Measurements from ENCODE around the gene GZMM. TPM values are rescaled to one million over a fixed set of nuclear protein-coding genes. Genes with fewer than 3 reads are reported as not detected.

Gene GZMM
- total and polyA plus RNA-seq, 7 donors: 0.49 to 11.2 TPM; not detected in 5

DNA sequence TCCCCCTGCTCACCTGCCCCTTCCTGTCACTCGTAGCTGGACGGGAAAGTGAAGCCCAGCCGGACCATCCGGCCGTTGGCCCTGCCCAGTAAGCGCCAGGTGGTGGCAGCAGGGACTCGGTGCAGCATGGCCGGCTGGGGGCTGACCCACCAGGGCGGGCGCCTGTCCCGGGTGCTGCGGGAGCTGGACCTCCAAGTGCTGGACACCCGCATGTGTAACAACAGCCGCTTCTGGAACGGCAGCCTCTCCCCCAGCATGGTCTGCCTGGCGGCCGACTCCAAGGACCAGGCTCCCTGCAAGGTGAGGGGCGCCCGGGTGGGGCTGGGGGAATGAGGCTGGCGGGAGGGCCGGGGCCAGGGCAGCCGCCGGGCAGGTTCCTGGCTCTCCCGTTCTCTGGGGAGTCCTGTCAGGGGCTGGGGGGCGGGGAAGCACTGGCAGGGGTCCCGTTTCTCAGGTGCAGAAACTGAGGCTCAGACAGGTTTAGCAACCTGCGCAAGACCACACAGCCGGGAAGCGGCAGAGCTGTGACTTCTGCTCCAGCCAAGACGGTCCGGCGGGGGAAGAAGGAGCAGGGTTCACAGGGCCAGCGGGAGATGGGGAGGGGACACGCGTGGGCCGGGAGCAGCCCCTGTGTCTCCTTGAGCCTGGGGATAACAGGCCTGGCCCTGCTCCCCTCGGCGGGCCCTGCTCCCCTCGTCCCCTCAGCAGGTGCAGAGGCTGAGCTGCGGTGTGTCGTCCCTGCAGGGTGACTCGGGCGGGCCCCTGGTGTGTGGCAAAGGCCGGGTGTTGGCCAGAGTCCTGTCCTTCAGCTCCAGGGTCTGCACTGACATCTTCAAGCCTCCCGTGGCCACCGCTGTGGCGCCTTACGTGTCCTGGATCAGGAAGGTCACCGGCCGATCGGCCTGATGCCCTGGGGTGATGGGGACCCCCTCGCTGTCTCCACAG is 5.3 kb downstream of the GZMM start:
- peaks cover 0 to 9% (median 0%) of the 10 kb centered on the region in 3 donors for H3K27me3 ChIP-seq
- H3K36me3 ChIP-seq: no peaks in the 10 kb centered on the region
- H3K9me3 ChIP-seq: no peaks in the 10 kb centered on the region
- H3K4me1 ChIP-seq: peaks cover 0 to 9% (median 7%) of the 10 kb centered on the region in 4 donors
- TF ChIP-seq, protein P1, sequence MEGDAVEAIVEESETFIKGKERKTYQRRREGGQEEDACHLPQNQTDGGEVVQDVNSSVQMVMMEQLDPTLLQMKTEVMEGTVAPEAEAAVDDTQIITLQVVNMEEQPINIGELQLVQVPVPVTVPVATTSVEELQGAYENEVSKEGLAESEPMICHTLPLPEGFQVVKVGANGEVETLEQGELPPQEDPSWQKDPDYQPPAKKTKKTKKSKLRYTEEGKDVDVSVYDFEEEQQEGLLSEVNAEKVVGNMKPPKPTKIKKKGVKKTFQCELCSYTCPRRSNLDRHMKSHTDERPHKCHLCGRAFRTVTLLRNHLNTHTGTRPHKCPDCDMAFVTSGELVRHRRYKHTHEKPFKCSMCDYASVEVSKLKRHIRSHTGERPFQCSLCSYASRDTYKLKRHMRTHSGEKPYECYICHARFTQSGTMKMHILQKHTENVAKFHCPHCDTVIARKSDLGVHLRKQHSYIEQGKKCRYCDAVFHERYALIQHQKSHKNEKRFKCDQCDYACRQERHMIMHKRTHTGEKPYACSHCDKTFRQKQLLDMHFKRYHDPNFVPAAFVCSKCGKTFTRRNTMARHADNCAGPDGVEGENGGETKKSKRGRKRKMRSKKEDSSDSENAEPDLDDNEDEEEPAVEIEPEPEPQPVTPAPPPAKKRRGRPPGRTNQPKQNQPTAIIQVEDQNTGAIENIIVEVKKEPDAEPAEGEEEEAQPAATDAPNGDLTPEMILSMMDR (IDR thresholded peaks at IDR 0.05): no peak
- TF ChIP-seq EP300 (IDR thresholded peaks at IDR 0.05) (no peak), POLR2A (IDR thresholded peaks at IDR 0.05) (no peak), POLR2AphosphoS5 (IDR thresholded peaks at IDR 0.05) (no peak)
- WGBS, 2 donors: 45 to 76% methylated on average over 52 of the region's 52 CpGs
- intact Hi-C loops (cut with DNase I): no loop called here
- DNase-seq: no peak
- no peak overlapping the region for H3K4me3 ChIP-seq
- no peak overlapping the region for H3K27ac ChIP-seq

DNA sequence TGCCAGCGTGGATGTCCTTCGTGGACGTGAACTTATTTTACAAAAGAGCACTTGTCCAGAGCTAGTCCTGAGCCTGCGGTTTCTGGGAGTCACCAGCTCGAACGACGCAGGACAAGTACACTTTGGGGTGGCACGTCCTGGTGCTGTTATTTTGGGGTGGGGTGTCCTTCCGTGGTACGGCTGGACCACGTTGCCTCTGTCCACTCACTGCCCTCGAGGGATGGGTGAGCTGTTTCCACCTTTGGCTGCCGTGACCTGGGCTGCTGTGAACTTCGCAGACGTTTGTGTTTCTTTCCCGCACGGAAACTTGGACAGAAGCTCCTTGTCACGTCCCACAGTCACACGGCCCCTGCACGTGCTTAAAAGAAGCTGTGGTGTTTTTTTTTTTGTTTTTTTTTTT is 11.0 kb downstream of the GZMM start:
- Histone ChIP-seq H3K27ac (no peak overlapping the region), H3K36me3 (no peaks in the 10 kb centered on the region), H3K27me3 (peaks cover 0 to 5% (median 0%) of the 10 kb centered on the region in 3 donors), H3K4me3 (no peak overlapping the region), H3K4me1 (peaks cover 0 to 21% (median 18%) of the 10 kb centered on the region in 4 donors), H3K9me3 (no peaks in the 10 kb centered on the region)
- intact Hi-C loops (cut with DNase I): no loop called here
- no peak for TF ChIP-seq POLR2A (IDR thresholded peaks at IDR 0.05)
- no peak for TF ChIP-seq EP300 (IDR thresholded peaks at IDR 0.05)
- TF ChIP-seq POLR2AphosphoS5 (IDR thresholded peaks at IDR 0.05): no peak
- TF ChIP-seq, protein P1 (IDR thresholded peaks at IDR 0.05): no peak
- DNase-seq: no peak
- WGBS, 2 donors: 62 to 84% methylated on average over 20 of the region's 20 CpGs

DNA sequence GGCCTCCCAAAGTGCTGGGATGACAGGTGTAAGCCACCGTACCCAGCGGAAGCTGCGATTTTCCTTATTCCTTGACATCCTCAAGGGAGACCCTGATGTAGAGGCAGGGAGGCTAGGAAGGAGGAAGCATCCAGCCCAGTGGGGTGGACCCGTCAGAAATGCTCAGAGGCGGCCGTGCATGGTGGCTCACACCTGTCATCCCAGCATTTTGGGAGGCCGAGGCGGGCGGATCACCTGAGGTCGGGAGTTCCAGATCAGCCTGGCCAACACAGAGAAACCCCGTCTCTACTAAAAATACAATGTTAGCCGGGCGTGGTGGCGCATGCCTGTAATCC is 11.6 kb downstream of the GZMM start:
- Histone ChIP-seq H3K4me1 (peaks cover 0 to 21% (median 18%) of the 10 kb centered on the region in 4 donors), H3K36me3 (no peaks in the 10 kb centered on the region), H3K27ac (no peak overlapping the region), H3K9me3 (no peaks in the 10 kb centered on the region), H3K27me3 (peaks cover 0 to 5% (median 0%) of the 10 kb centered on the region in 3 donors), H3K4me3 (no peak overlapping the region)
- TF ChIP-seq, protein P1 (IDR thresholded peaks at IDR 0.05): no peak
- TF ChIP-seq EP300 (IDR thresholded peaks at IDR 0.05) (no peak), POLR2AphosphoS5 (IDR thresholded peaks at IDR 0.05) (no peak), POLR2A (IDR thresholded peaks at IDR 0.05) (no peak)
- intact Hi-C loops (cut with DNase I): no loop called here
- 52 to 87% methylated on average over 14 of the region's 14 CpGs for WGBS, 2 donors
- no peak for DNase-seq

DNA sequence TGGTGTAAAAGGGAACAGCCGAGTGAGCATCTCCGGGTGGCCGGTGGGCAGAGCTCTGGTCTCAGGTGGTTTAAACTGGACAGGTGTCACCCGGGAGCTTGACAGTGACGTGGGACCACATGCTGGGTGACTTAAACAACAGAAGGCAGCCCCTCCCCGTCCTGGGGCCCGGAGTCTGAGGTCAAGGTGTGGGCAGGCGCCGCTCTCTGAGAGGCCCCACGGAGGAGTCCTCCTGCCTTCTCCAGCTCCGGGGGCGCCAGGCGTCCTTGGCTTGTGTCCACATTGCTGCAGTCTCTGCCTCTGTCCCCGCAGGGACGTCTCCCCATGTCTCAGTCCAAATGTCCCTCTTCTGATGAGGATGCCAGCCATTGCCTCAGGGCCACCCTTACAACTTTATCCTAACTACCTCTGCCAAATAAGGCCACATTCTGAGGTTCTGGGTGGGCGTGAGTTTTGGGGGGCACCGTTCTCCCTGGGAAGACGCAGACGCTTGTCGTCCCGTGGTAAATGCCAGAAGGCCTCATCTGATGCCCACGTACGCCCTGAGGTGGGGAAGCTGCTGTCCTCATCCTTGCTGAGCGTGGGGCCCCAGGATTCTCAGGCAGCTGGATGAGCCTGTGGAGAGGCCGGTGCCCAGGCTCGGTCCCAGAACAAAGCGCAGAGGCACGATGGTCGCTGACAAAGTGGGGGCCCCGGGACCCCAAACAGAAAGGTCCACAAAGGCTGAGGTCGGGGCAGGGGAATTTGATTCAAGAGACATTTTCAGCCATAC is 12.9 kb downstream of the GZMM start:
- Histone ChIP-seq H3K27ac (no peak overlapping the region), H3K36me3 (no peaks in the 10 kb centered on the region), H3K27me3 (no peaks in the 10 kb centered on the region), H3K9me3 (no peaks in the 10 kb centered on the region), H3K4me1 (peaks cover 0 to 17% (median 12%) of the 10 kb centered on the region in 4 donors), H3K4me3 (no peak overlapping the region)
- no peak for DNase-seq
- 64 to 84% methylated on average over 31 of the region's 31 CpGs for WGBS, 2 donors
- TF ChIP-seq EP300 (IDR thresholded peaks at IDR 0.05) (no peak), POLR2A (IDR thresholded peaks at IDR 0.05) (no peak), POLR2AphosphoS5 (IDR thresholded peaks at IDR 0.05) (no peak)
- TF ChIP-seq, protein P1 (IDR thresholded peaks at IDR 0.05): no peak
- intact Hi-C loops (cut with DNase I): no loop called here
